Measurements from ENCODE around the gene SSX2. TPM values are rescaled to one million over a fixed set of nuclear protein-coding genes. Genes with fewer than 3 reads are reported as not detected.
"Not testable (repeated sequence)": the region's sequence is repeated elsewhere in the genome, so short reads cannot be mapped to it uniquely, and the experiment has no call there.

The SSX2 gene
- total RNA-seq: not detected

- H3K4me3 ChIP-seq; H3K36me3 ChIP-seq; intact Hi-C loops (cut with DNase I; ENCODE audit: low total_unique reads); DNase-seq; H3K27me3 ChIP-seq; H3K4me1 ChIP-seq; H3K9me3 ChIP-seq; H3K27ac ChIP-seq: not testable (repeated sequence)
Observed at GRCh38 chrX:52707078-52707477, at the start of gene SSX2. TSS of gene SSX2 (minus strand) at chrX:52707178. CDS start at chrX:52705749, 1,429 bp downstream.

- DNase-seq; H3K27ac ChIP-seq; H3K36me3 ChIP-seq; H3K27me3 ChIP-seq; intact Hi-C loops (cut with DNase I; ENCODE audit: low total_unique reads); H3K9me3 ChIP-seq; H3K4me1 ChIP-seq; H3K4me3 ChIP-seq: not testable (repeated sequence)
Observed at GRCh38 chrX:52750952-52751351, 44.0 kb upstream of the SSX2 start, which contains the start of gene SSX2B. TSS of gene SSX2B (plus strand) at chrX:52751252. CDS start at chrX:52752681, 1,429 bp downstream.

GRCh38 chrX:52692034-52692433, 14.9 kb downstream of the SSX2 start:
- intact Hi-C loops (cut with DNase I; ENCODE audit: low total_unique reads); H3K36me3 ChIP-seq: not testable (repeated sequence)

GRCh38 chrX:52662218-52662617, 44.8 kb downstream of the SSX2 start:
- intact Hi-C loops (cut with DNase I; ENCODE audit: low total_unique reads): not testable (repeated sequence)

More at GRCh38 chrX:52692034-52692433, 14.9 kb downstream of the SSX2 start:
- not testable (repeated sequence) for H3K27me3 ChIP-seq, H3K9me3 ChIP-seq, H3K4me3 ChIP-seq, H3K4me1 ChIP-seq, DNase-seq, H3K27ac ChIP-seq

GRCh38 chrX:52655475-52655874, 51.5 kb downstream of the SSX2 start:
- H3K27me3 ChIP-seq; H3K4me3 ChIP-seq; H3K9me3 ChIP-seq; H3K4me1 ChIP-seq; DNase-seq; H3K36me3 ChIP-seq; intact Hi-C loops (cut with DNase I; ENCODE audit: low total_unique reads); H3K27ac ChIP-seq: not testable (repeated sequence)

More at GRCh38 chrX:52662218-52662617, 44.8 kb downstream of the SSX2 start:
- not testable (repeated sequence) for H3K4me3 ChIP-seq, H3K36me3 ChIP-seq, H3K27ac ChIP-seq, H3K4me1 ChIP-seq, H3K9me3 ChIP-seq, H3K27me3 ChIP-seq, DNase-seq

GRCh38 chrX:52654800-52655199, 52.2 kb downstream of the SSX2 start, which contains the start of gene SSX7:
TSS of gene SSX7 (minus strand) at chrX:52654900. CDS start at chrX:52653472, 1,428 bp downstream.
- H3K4me3 ChIP-seq; H3K36me3 ChIP-seq; DNase-seq; H3K27me3 ChIP-seq; H3K4me1 ChIP-seq; intact Hi-C loops (cut with DNase I; ENCODE audit: low total_unique reads); H3K9me3 ChIP-seq; H3K27ac ChIP-seq: not testable (repeated sequence)

GRCh38 chrX:52650676-52651075, 56.3 kb downstream of the SSX2 start:
- H3K4me1 ChIP-seq; DNase-seq; intact Hi-C loops (cut with DNase I; ENCODE audit: low total_unique reads); H3K9me3 ChIP-seq; H3K27me3 ChIP-seq; H3K36me3 ChIP-seq; H3K27ac ChIP-seq; H3K4me3 ChIP-seq: not testable (repeated sequence)

GRCh38 chrX:52648956-52649355, 58.0 kb downstream of the SSX2 start:
- DNase-seq; intact Hi-C loops (cut with DNase I; ENCODE audit: low total_unique reads); H3K4me3 ChIP-seq; H3K27me3 ChIP-seq; H3K27ac ChIP-seq; H3K4me1 ChIP-seq; H3K36me3 ChIP-seq; H3K9me3 ChIP-seq: not testable (repeated sequence)

Small RNA genes lying within 50 kb of the gene (small RNA-seq; reads per million reads assigned to genes)
- gene AC244505.3 (not detected), gene AC244505.5 (not detected), gene AL450023.3 (not detected), gene RNA5SP504 (not detected)

Other genes starting within 250 kb of the SSX2 start
- gene XAGE1A, start 211.4 kb downstream of the SSX2 start, total RNA-seq: not detected
- not detected for gene XAGE1B, start 190.1 kb downstream of the SSX2 start, total RNA-seq
- gene SSX7, start 52.3 kb downstream of the SSX2 start, total RNA-seq: not detected
- not detected for gene SSX2B, start 44.1 kb upstream of the SSX2 start, total RNA-seq
- gene SPANXN5, start 90.2 kb upstream of the SSX2 start, total RNA-seq: not detected
- not detected for gene XAGE5, start 104.1 kb upstream of the SSX2 start, total RNA-seq
- not detected for gene XAGE3, start 160.9 kb upstream of the SSX2 start, total RNA-seq
- gene FAM156B, start 190.2 kb upstream of the SSX2 start, total RNA-seq: 10 to 100 TPM in 2 of 4 donors, 1 to 10 TPM in 2; 2.6 to 24.1 (median 8.5) TPM